Inferior parietal cortex (tissue), 1 donor: ENCODE results near the gene RALGPS1.

Experiments
- DNase-seq: peaks from one replicate; pipeline ENCODE4 v3.0.0-alpha.2; 2016; ENCODE audit errors: extremely low spot score

The RALGPS1 gene

DNA sequence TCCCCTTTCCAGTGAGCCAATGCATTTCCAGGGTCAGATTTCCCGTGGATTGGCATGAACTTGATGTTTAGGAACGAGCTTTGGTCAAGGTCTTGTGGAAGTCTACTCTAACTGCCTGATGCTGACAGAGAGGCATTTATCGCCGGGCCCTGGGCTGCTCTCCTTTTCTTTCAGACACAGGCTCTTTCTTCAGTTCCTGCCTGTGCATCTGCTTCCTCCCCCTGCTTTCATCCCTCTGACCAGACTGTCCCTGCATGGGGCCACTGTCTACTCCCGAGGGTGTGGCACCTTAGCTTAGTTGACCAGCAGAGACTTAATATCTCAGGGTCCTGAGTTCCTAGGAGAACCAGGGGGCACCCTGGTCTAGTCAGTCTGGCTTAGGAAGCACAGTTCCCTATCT lies 41.2 kb downstream of the RALGPS1 start:
- no peak for DNase-seq

DNA sequence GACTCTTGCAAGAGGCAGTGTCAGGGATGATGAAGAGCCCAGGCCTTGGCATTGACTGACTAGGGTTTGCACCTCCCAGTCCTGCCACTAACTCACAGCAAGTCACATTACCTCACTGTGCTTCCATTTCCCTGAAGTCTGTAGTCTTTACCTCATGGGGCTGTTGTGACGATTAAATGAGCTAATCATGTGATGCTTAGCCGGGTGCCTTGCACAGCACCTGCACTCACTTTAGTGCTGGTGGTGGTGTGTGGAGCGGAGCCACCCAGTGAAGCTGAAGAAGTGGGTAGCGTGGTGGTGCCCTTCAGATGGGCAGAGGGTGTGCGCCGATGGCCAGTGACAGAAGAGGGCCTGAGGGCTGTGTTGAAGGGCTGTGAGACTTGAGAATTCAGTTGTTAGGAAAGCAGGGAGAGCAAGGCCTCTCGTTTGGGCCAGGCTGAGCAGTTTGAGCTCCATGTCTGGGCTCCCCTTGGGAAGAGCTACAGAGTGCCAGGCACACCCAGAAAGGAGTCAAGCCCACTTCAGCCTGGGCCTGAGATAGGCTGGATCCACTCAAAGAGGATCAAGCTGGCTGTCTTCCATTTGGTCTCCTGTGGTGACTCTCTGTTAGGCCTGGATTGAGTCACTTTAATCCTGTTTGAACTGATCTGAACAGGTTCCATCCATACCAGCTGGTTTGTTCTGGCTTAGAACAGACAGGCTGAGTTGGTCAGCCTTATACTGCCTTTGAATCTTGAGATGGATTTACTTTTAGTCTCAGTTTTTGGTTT lies 42.5 kb downstream of the RALGPS1 start:
- no peak for DNase-seq

DNA sequence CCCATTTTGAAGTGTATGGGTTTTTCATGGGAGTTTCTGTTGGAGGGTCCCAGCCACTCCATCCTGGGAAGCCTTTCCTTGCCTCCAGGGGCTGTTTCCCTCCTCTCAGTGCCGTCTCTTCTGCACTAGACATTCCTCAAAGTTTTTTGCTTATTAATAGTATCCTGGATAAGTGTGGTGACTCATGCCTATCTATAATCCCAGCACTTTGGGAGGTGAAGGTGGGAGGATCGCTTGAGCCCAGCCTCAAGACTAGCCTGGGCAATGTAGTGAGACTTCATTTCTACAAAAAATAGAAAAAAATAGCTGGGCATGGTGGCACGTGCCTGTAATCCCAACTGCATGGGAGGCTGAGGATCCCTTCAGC lies 43.1 kb downstream of the RALGPS1 start:
- DNase-seq, result no peak

DNA sequence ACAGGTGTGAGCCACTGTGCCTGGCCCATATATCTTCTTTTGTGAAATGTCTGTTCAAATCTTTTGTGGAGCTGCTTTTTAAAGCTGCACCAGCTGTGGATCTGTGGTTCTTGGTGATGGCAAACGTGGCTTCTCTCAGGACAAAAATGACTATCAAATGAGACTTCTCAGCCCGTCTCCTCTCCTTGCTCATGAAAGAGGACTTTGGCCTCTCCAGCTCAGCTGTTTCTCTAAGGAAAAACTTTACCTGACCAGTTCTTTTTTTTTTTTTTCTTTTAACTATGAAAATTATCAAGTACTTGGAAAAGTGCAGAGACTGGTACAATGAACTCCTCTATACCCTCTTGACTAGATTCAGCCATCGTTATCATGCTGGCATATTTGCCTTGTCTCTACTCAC lies 44.8 kb downstream of the RALGPS1 start:
- DNase-seq, result no peak

DNA sequence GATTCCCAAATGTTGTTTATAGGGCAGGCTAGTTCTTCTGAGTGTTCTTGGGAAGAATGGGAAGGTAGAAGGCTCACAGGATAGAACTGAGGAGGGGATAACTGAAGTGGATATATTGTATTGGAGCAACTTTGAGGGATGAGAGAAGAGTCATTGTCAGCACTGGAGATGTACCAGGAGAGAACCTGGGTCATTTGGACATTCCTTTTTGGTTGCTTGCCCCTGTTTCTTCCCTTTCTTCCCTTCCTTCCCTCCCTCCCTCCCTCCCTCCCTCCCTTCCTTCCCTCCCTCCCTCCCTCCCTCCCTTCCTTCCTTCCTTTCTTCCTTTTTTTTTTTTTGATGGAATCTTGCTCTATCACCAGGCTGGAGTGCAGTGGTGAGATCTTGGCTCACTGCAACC lies 45.3 kb downstream of the RALGPS1 start:
- DNase-seq, result no peak

DNA sequence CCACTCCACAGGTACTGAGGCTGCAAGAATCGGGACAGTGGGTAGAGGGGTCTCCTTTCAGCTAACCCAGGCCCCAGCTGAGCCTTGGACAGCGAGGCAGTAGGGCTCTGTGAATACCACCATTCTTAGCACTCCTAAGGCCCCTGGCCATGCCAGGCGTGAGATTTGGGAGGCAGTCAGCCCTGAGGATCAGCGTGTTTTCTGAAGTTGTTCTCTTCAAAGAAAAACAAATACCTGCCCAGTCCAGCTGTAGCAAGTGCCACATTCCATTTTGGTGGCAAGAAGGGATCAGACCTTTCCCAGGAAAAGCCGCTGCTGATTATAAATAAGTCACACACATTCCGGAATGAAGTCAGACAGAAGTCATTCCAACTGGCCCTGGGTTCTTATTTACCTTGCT lies 47.8 kb downstream of the RALGPS1 start:
- no peak for DNase-seq

DNA sequence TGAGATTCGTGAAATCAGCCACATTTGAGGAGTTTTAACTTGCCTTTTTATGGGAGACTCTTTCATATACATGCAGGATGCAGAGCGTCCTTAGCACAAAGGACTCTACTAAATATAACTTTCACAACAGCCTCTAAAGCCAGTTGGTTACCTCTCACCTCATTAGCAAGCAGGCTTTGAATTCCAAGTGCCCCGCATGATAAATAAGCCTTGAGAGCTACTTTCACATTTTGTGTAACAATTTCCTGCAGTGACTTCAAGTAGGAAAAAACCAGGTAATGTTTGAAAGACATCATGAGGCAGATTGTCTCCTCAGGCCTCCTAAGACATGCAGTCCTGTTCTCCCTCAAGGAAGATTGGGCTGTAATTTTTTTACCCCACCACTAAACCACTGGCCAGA lies 50.5 kb downstream of the RALGPS1 start:
- DNase-seq, result no peak

DNA sequence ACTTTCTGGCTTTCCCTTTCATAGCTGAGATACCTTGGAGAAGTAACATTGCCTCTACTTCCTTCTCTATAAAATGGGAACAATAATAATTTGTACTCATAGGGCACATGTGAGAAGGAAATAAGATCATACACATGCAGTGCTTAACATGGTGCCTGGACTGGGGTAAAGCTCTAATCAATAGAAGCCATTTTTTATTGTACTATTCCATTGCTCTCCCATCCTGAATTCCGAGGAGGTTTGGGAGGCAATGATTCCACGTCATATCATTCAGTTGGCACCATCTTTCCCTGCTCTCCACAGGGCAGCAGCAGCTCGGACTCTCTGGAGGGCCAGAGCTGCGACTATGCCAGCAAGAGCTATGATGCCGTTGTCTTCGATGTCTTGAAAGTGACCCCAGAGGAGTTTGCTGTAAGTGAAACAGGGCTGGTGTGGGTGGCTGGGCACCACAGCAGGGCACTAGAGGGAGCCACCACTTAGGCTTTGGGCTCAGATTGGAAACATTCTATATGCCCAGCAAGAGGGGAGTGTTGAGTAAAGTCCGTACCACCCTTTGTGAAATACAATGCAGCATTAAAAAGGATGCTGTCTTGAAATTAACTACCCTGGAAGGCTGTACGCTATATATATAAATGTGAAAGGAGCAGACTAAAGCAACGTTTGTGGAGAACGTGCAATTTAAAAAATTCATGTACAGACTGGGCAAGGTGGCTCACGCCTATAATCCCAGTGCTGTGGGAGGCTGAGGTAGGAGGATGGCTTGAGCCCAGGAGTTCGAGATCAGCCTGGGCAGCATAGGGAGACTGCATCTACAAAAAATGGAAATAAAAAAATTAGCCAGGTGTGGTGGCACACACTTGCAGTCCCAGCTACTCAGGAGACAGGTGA lies 51.2 kb downstream of the RALGPS1 start:
- DNase-seq, result peak; percentile 65

DNA sequence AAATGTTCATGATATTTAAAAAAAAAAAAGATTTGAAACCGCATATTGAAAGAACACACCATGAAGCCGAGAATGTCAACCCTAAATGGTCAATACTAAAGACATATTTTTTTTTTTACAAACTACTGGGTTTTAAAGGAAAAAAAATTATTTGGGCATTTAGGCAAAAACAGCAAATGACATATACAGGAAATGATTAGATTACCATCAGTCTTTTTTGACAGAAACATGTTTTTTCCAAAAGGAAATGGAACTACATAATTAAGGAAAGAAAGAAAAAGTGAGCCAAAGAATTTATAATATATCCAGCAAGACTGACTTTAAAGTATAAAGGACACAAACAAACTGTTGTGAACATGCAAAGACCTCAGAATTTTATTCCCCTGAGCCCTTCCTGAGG lies 56.7 kb downstream of the RALGPS1 start:
- DNase-seq, result no peak

DNA sequence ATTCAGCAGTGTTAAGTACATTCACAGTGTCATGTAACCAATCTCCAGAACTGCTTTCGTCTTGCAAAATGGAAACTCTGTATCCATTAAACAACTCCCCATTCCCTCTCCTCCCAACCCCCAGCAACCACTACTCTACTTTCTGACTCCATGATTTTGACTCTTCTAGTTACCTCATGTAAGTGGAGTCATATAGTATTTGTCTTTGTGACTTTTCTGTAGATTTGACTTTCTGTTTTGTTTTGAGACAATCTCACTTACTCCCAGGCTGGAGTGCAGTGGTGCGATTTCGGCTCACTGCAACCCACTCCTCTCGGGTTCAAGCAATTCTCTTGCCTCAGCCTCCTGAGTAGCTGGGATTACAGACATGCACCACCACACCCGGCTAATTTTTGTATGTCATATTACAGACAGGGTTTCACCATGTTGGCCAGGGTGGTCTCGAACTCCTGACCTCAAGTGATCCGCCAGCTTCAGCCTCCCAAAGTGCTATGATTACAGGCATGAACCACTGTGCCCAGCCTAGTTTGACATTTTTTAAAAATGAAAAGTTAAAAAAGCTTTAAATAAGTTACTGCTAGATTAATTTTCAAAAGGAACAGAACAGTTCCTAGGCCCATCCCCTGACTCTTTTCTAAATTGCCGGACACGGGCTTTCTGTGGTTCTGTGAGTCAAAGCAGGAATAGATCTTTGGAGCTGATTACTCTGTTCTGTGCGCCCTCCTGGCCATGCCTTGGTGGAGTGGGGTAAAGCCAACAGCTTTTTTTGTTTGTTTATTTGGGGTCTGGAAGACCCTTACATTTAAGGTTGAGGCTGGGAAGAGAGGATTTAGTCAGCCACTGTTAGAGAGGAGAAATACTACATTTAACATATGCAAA lies 59.3 kb downstream of the RALGPS1 start:
- no peak for DNase-seq

DNA sequence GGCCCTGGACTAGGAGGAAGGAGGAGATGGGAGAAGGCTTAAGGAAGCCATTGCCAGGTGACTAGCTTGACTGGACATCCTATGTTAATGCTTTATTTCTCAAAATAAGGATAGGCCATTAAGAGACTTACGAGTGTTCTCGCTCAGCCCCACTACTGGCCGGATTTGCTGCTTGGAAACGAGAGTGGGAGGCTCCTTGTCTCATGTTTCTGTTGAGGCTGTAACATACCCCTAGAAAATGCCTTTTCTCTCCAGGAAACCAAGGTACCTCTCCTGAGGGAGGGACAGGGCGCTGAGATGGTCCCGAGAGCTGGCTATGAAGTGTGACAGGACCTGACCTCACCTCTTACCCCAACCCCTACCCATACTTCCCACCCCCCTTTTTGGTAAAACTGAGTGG lies 60.0 kb downstream of the RALGPS1 start:
- DNase-seq, result no peak

DNA sequence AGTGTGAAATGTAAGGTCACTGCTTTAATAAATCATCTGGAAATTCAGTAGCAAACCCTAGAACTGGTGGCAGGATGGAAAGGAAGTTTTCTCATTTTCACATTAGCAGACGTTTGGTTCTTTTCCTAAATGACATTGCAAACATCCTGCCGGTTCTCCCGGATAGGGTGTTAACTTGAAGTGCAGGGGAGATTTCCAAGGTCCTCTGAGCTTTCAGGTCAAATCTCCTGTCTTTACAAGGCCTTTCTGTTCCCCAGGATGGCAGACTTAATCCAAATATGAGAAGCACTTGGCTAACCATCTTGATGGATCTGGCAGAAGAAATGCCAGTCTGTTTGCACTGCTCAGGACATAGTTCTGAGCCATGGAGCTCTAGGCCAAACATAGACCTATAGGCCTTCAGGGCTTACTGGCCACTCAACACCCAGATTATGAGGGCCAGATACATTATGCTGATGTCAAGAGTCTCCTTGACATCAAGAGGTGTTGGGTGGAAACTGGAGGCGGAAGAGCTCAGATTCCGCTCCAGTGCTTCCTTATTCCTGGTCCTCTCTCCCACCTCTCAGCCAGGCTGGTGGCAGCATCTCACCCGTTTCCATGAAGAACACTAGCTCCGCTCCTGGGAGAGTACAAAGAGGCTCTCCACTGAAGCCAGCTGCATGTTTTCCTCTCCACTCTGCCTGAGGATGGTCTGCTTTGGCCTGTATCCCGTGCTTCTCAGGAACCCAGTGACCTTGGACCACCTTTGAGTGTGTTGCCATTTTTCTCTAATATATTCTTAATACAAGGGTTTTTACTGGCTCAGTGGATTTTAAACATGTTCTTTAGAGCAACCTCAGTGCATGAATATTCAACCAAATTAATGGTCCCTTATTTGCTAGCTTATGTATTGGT lies 61.0 kb downstream of the RALGPS1 start:
- no peak for DNase-seq

DNA sequence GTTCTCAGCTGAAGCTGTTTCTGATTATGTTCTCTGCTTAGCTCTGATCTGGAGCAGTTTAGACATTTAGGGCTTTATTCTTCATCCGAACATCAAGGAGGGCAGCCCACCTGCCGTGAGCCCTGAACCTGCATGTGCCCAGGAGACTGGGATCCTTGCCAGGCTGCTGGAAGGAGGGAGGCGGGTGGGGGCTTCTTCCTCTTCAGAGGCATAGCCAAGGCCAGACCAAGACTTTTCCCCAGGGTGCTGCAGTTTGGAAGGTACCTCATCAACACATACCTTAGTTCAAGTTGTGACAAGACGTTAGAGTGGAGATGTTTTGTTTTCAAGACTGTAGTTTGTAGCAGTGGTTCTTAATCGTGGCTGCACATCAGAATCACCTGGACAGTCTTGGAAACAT lies 64.9 kb downstream of the RALGPS1 start:
- DNase-seq, result no peak

DNA sequence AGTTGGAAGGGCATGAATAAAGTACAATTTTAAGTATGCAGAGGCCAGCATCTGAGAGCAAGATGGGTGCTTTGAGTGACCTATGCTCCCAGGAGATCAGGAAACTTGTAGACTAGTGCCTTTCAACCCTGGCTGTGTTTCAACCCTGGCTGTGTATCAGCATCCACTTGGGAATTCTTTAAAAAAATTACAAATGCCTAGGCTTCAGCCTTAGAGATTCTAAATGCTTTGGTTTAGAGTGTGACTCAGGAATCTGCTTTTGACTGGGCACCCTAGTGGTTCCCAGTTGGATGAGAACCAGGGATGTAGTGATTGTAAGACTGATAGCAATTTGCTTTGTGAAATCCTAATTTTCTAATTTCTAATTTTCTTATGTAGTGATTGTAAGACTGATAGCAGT lies 65.6 kb downstream of the RALGPS1 start:
- no peak for DNase-seq

DNA sequence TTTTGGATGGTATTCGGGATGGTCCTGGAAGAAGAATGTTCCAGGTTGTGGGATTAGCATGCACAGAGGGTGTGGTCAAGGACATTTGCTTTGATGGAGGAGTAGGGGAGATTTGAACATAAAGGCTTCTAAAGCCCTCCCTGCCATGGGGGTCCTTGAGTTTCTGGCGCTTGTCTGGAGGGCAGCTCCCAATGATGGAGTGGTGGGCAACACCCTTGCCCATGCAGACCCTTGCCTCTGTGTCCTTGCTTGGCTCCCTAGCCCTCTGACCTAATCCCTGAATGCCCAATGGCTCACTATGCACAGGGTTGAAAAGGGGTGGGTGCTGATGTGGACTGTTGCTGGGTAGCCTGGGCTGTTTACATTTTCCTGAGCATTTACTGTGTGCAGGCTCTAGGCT lies 66.6 kb downstream of the RALGPS1 start:
- no peak for DNase-seq

DNA sequence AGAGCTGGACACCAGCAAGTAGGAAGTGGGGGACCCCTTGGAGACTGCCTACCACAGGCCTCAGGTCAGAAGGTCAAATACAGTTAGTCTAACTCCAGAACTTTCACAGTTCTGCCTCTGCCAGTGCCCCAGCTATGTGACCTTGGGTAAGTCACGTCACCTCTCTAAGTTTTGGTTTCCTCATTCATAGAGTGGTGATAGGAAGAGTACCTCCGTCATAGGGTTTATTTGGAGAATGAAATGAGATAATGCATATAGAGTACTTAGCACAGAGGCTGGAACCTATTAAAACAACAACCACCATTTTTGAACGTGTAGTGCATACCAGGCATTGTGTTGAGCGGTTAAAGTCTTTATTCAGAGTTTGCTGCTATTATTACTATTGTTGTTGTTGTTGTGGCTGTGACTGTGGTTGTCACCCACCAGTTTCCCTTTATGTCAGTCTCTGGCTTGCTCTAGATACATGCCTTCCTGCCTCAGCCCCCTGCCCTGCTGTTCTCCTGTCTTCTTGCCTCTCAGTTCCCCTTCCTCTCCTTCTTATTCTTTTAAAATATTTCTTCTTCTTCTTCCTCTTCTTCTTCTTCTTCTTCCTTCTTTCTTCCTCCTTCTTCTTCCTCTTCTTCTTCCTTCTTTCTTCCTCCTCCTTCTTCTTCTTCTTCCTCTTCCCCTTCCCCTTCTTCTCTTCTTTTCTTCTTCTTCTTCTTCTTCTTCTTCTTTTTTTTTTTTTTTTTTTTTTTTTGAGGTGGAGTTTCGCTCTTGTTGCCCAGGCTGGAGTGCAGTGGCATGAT lies 67.8 kb downstream of the RALGPS1 start:
- no peak for DNase-seq

DNA sequence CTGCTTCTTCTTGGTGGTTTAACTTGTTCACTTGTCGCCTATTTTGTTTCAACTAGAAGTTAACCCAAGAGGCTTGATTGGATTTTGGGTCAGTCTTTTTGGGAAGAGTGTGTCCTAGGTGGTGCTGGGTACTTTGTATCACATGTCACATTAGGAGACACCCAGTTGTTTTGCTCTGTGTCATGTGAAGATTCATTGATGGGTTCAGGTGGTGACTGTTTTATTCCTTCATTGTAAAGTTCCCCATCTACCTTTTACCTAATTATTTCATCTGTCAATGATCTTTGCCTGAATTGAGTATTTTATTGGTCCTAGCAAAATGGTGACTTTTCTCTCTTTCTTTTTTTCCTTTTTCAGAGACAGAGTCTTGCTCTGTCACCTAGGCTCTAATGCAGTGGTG lies 69.2 kb downstream of the RALGPS1 start:
- no peak for DNase-seq

DNA sequence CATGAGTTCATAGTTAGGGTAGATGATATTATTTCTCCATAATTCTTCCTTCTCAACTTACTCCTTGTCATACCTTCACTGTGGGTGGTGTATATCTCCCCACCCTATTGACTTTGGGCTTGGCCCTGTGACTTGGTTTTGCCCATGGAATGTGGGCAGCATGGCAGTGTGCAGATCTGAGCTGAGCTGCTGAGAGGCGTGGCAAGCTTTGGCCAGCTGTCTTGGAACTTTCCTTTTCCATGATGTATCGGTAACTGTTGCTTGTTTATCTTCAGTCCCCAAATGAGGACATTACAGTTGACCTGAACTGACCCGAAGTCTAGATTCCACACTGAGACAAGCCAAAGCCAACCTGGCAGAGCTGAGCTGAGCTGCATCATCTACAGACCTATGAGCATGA lies 70.4 kb downstream of the RALGPS1 start:
- no peak for DNase-seq

DNA sequence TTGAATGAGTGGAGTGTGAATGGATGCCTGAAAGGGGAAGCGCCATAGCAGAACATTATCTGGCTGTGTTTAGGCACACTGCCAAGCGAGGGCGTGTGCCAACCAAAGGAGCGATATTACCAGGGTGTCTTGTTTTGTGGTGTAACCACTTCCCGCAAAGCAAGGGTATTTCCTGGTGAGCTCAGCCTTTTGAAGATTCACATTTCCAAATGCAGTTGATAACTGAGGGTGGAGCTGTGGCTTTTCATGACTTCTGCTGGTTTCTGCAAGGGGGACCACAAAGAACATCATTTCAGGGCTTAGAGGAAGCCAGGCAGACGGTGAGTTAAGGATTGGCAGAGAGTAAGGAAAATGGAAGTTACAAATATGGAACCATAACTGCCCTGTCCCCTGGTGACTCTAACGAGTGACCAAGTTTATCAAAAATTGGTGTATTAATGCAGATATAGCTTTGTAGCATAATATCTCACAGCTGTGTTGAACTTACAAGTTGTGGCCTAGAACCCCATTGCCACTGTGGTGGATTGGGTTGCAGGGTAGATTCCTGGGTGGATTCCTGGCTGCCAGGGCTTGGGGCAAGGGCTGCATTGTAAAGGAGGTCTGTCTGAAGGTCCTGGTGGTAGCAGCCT lies 71.4 kb downstream of the RALGPS1 start:
- no peak for DNase-seq

DNA sequence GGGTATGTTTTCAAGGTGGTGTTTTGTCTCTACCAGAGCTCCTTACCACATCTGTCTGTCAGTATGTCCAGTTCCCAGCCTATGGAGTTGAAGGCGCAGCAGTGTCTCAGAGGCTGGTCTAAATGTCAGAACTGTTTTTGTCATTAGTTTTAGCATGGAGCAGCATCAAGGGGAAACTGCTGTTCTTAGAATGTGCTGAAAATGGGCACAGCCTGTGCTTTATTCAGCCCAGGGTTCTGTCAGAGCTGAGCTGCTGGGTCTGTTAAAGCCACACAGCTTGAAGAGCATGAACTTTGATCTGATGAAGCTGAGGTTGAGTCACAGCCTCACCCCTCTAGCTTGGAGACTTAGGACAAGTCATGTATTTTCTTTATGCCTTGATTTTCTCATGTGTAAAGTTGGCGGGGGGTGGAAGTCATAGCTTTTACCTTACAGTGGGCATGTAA lies 71.9 kb downstream of the RALGPS1 start:
- no peak for DNase-seq
